Stimulated activated CD4-positive, alpha-beta T cell treated with anti-CD3 and anti-CD28 coated beads, Interleukin-4, amount 100 ng/mL, for 4 hours (primary cell): Measurements from ENCODE around the gene C1orf198.

Experiments used
- DNase-seq, 2 experiments: peaks; one replicate each; pipeline ENCODE4 v3.0.0-alpha.2; 2020

C1orf198 gene

GRCh38 chr1:230867903-230868735, at the start of gene C1orf198:
Gene C1orf198, minus strand, starts transcription at chr1:230868521. Its CDS starts 9 bp downstream, at chr1:230868512.
- peak; percentile 68 to 80 for DNase-seq

- peak; percentile 58 to 61 for DNase-seq
These were observed 49.2 kb upstream of the C1orf198 start for GRCh38 chr1:230917284-230918135.

GRCh38 chr1:230916587-230917283, 48.4 kb upstream of the C1orf198 start:
- no peak for DNase-seq

GRCh38 chr1:230915078-230915477, 46.8 kb upstream of the C1orf198 start:
- peak in 1 of 2 experiments; percentile 12 for DNase-seq

- DNase-seq, result no peak
These were observed 45.2 kb upstream of the C1orf198 start for GRCh38 chr1:230913496-230913895.

GRCh38 chr1:230910755-230911117, 42.4 kb upstream of the C1orf198 start:
- no peak for DNase-seq

- DNase-seq, result no peak
These were observed 41.8 kb upstream of the C1orf198 start for GRCh38 chr1:230909974-230910754.

- DNase-seq, result no peak
These were observed 39.3 kb upstream of the C1orf198 start for GRCh38 chr1:230907472-230908205.

GRCh38 chr1:230906226-230906625, 37.9 kb upstream of the C1orf198 start:
- no peak for DNase-seq

- DNase-seq, result no peak
These were observed 37.4 kb upstream of the C1orf198 start for GRCh38 chr1:230905733-230906132.

GRCh38 chr1:230902349-230902923, 34.1 kb upstream of the C1orf198 start:
- DNase-seq, result no peak

- no peak for DNase-seq
These were observed 33.4 kb upstream of the C1orf198 start for GRCh38 chr1:230901671-230902070.

- no peak for DNase-seq
These were observed 32.7 kb upstream of the C1orf198 start for GRCh38 chr1:230900984-230901383.

GRCh38 chr1:230899841-230900251, 31.5 kb upstream of the C1orf198 start:
- DNase-seq, result no peak

GRCh38 chr1:230898748-230899147, 30.4 kb upstream of the C1orf198 start:
- no peak for DNase-seq

- DNase-seq, result no peak
These were observed 29.8 kb upstream of the C1orf198 start for GRCh38 chr1:230898144-230898543.

- no peak for DNase-seq
These were observed 28.5 kb upstream of the C1orf198 start for GRCh38 chr1:230896779-230897178.

- DNase-seq, result no peak
These were observed 27.1 kb upstream of the C1orf198 start for GRCh38 chr1:230895452-230895851.

GRCh38 chr1:230894664-230895063, 26.3 kb upstream of the C1orf198 start:
- DNase-seq, result no peak

- DNase-seq, result no peak
These were observed 25.7 kb upstream of the C1orf198 start for GRCh38 chr1:230894032-230894431.

GRCh38 chr1:230892018-230892491, 23.7 kb upstream of the C1orf198 start:
- no peak for DNase-seq
